ENCODE data around the gene KRTAP6-1. TPM values are rescaled to one million over a fixed set of nuclear protein-coding genes. Genes with fewer than 3 reads are reported as not detected.

KRTAP6-1 gene
- total and polyA plus RNA-seq, 8 donors = not detected

DNA sequence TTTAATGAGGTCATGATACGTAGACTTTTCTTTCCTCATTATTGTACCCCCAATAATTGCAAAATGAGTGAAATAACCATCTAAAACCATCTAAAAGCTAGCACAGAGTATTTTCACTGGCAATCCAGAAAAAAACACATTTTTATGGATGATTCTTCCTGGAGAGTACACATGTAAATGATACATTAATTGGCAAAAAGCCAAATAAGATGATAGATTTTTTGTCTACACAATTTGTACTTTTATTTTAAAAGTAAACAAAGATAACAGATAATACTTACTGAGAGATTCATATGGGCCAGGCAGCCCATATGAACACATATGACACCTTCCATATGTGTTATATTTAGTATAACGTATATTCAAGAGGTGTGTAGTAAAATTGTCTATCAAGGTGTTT is 50.1 kb downstream of the KRTAP6-1 start:
- 76 to 85% methylated on average over 2 of the region's 2 CpGs for WGBS, 2 donors
- Histone ChIP-seq H3K27ac (no peak overlapping the region), H3K4me1 (no peaks in the 10 kb centered on the region), H3K9me3 (no peaks in the 10 kb centered on the region), H3K4me3 (no peak overlapping the region), H3K36me3 (no peaks in the 10 kb centered on the region), H3K27me3 (no peaks in the 10 kb centered on the region)
- DNase-seq (no peak), ATAC-seq (no peak), FAIRE-seq (no peak)
- intact Hi-C loops (cut with DNase I) = no loop called here
- TF ChIP-seq, protein P1, sequence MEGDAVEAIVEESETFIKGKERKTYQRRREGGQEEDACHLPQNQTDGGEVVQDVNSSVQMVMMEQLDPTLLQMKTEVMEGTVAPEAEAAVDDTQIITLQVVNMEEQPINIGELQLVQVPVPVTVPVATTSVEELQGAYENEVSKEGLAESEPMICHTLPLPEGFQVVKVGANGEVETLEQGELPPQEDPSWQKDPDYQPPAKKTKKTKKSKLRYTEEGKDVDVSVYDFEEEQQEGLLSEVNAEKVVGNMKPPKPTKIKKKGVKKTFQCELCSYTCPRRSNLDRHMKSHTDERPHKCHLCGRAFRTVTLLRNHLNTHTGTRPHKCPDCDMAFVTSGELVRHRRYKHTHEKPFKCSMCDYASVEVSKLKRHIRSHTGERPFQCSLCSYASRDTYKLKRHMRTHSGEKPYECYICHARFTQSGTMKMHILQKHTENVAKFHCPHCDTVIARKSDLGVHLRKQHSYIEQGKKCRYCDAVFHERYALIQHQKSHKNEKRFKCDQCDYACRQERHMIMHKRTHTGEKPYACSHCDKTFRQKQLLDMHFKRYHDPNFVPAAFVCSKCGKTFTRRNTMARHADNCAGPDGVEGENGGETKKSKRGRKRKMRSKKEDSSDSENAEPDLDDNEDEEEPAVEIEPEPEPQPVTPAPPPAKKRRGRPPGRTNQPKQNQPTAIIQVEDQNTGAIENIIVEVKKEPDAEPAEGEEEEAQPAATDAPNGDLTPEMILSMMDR (IDR thresholded peaks at IDR 0.05) = no peak

Other genes starting within 250 kb of the KRTAP6-1 start
- gene KRTAP13-2, start 241.7 kb downstream of the KRTAP6-1 start, total RNA-seq = not detected
- gene KRTAP13-2, start 241.7 kb downstream of the KRTAP6-1 start, polyA plus RNA-seq = not detected
- gene KRTAP13-1, start 217.9 kb downstream of the KRTAP6-1 start, total RNA-seq = not detected
- not detected for gene KRTAP13-1, start 217.9 kb downstream of the KRTAP6-1 start, polyA plus RNA-seq
- not detected for gene KRTAP13-3, start 188.0 kb downstream of the KRTAP6-1 start, total RNA-seq
- not detected for gene KRTAP13-3, start 188.0 kb downstream of the KRTAP6-1 start, polyA plus RNA-seq
- not detected for gene KRTAP13-4, start 183.7 kb downstream of the KRTAP6-1 start, total RNA-seq
- gene KRTAP13-4, start 183.7 kb downstream of the KRTAP6-1 start, polyA plus RNA-seq = not detected
- not detected for gene KRTAP15-1, start 173.7 kb downstream of the KRTAP6-1 start, total RNA-seq
- gene KRTAP15-1, start 173.7 kb downstream of the KRTAP6-1 start, polyA plus RNA-seq = not detected
- gene KRTAP19-1, start 133.6 kb downstream of the KRTAP6-1 start, total RNA-seq = not detected
- gene KRTAP19-1, start 133.6 kb downstream of the KRTAP6-1 start, polyA plus RNA-seq = not detected
- gene KRTAP19-2, start 126.5 kb downstream of the KRTAP6-1 start, total RNA-seq = not detected
- gene KRTAP19-2, start 126.5 kb downstream of the KRTAP6-1 start, polyA plus RNA-seq = not detected
- not detected for gene KRTAP19-3, start 121.9 kb downstream of the KRTAP6-1 start, total RNA-seq
- gene KRTAP19-3, start 121.9 kb downstream of the KRTAP6-1 start, polyA plus RNA-seq = not detected
- gene KRTAP19-4, start 116.8 kb downstream of the KRTAP6-1 start, total RNA-seq = not detected
- not detected for gene KRTAP19-4, start 116.8 kb downstream of the KRTAP6-1 start, polyA plus RNA-seq
- gene KRTAP19-5, start 111.8 kb downstream of the KRTAP6-1 start, total RNA-seq = not detected
- gene KRTAP19-5, start 111.8 kb downstream of the KRTAP6-1 start, polyA plus RNA-seq = not detected
- not detected for gene KRTAP19-6, start 72.1 kb downstream of the KRTAP6-1 start, total RNA-seq
- not detected for gene KRTAP19-6, start 72.1 kb downstream of the KRTAP6-1 start, polyA plus RNA-seq
- gene KRTAP19-7, start 52.6 kb downstream of the KRTAP6-1 start, total RNA-seq = not detected
- not detected for gene KRTAP19-7, start 52.6 kb downstream of the KRTAP6-1 start, polyA plus RNA-seq
- not detected for gene KRTAP22-2, start 23.5 kb downstream of the KRTAP6-1 start, total RNA-seq
- gene KRTAP22-2, start 23.5 kb downstream of the KRTAP6-1 start, polyA plus RNA-seq = not detected
- not detected for gene KRTAP6-3, start 21.5 kb downstream of the KRTAP6-1 start, total RNA-seq
- gene KRTAP6-3, start 21.5 kb downstream of the KRTAP6-1 start, polyA plus RNA-seq = not detected
- gene KRTAP6-2, start 15.0 kb downstream of the KRTAP6-1 start, total RNA-seq = not detected
- gene KRTAP6-2, start 15.0 kb downstream of the KRTAP6-1 start, polyA plus RNA-seq = not detected
- not detected for gene KRTAP22-1, start 12.8 kb downstream of the KRTAP6-1 start, total RNA-seq
- gene KRTAP22-1, start 12.8 kb downstream of the KRTAP6-1 start, polyA plus RNA-seq = not detected
- not detected for gene KRTAP20-1, start 2.5 kb upstream of the KRTAP6-1 start, total RNA-seq
- not detected for gene KRTAP20-1, start 2.5 kb upstream of the KRTAP6-1 start, polyA plus RNA-seq
- gene KRTAP20-4, start 6.7 kb upstream of the KRTAP6-1 start, total RNA-seq = not detected
- gene KRTAP20-4, start 6.7 kb upstream of the KRTAP6-1 start, polyA plus RNA-seq = not detected
- not detected for gene KRTAP20-2, start 21.3 kb upstream of the KRTAP6-1 start, total RNA-seq
- not detected for gene KRTAP20-2, start 21.3 kb upstream of the KRTAP6-1 start, polyA plus RNA-seq
- gene KRTAP20-3, start 28.9 kb upstream of the KRTAP6-1 start, total RNA-seq = not detected
- not detected for gene KRTAP20-3, start 28.9 kb upstream of the KRTAP6-1 start, polyA plus RNA-seq
- gene KRTAP21-3, start 104.8 kb upstream of the KRTAP6-1 start, total RNA-seq = not detected
- gene KRTAP21-3, start 104.8 kb upstream of the KRTAP6-1 start, polyA plus RNA-seq = not detected
- not detected for gene KRTAP21-2, start 133.3 kb upstream of the KRTAP6-1 start, total RNA-seq
- not detected for gene KRTAP21-2, start 133.3 kb upstream of the KRTAP6-1 start, polyA plus RNA-seq
- gene KRTAP21-1, start 141.5 kb upstream of the KRTAP6-1 start, total RNA-seq = not detected
- gene KRTAP21-1, start 141.5 kb upstream of the KRTAP6-1 start, polyA plus RNA-seq = not detected
- not detected for gene KRTAP8-1, start 199.3 kb upstream of the KRTAP6-1 start, total RNA-seq
- not detected for gene KRTAP8-1, start 199.3 kb upstream of the KRTAP6-1 start, polyA plus RNA-seq
- gene KRTAP7-1, start 215.8 kb upstream of the KRTAP6-1 start, total RNA-seq = not detected
- not detected for gene KRTAP7-1, start 215.8 kb upstream of the KRTAP6-1 start, polyA plus RNA-seq

Measured in pancreas (tissue), 10 donors.